HEK293 (cell line): ENCODE results near the gene RPL4.

ENCODE experiments used
- CTCF ChIA-PET: fragments of 350-600 bp; formaldehyde crosslinking; extraction: SDS; loops from one replicate; lab custom pipeline; 2021; ENCODE audit warnings: antibody characterized with exemption; lab: Yijun Ruan, JAX
- POLR2A ChIA-PET: fragments of 300-600 bp; formaldehyde crosslinking; extraction: SDS; loops from one replicate; lab custom pipeline; 2020; ENCODE audit warnings: antibody characterized with exemption, inconsistent platforms; lab: Yijun Ruan, JAX
- H3K27ac ChIP-seq: fragments of 200-500 bp; sonication (Bioruptor generic); 2 replicates; pipeline ENCODE4 v1.5.1; 2014; ENCODE audit warnings: low read depth, low read length, control low read depth, inconsistent platforms; ENCODE audit errors: extremely low read depth
- H3K36me3 ChIP-seq, 2 experiments: fragments of 200-500 bp in 1 of 2; sonication (Bioruptor generic) in 1 of 2; 1 replicate in 1 of 2; 2 replicates in 1 of 2; pipeline ENCODE4 v1.5.1; 2014 to 2017; ENCODE audit warnings: inconsistent platforms in 2 of 2, low read length in 2 of 2; ENCODE audit not compliant: control insufficient read depth in 2 of 2, insufficient read depth in 1 of 2
- H3K4me1 ChIP-seq: fragments of 200-500 bp; sonication (Bioruptor generic); 2 replicates; pipeline ENCODE4 v1.5.1; 2014; ENCODE audit warnings: mild to moderate bottlenecking, low read length, inconsistent platforms; ENCODE audit not compliant: control insufficient read depth, insufficient read depth
- H3K4me3 ChIP-seq: 2 replicates; pipeline ENCODE4 v1.5.1; 2011; ENCODE audit warnings: low read depth, mild to moderate bottlenecking, control low read depth, low read length, moderate library complexity
- H3K9me3 ChIP-seq: fragments of 200-500 bp; sonication (Bioruptor generic); 2 replicates; pipeline ENCODE4 v1.5.1; 2014; ENCODE audit warnings: low read depth, low read length, inconsistent platforms; ENCODE audit not compliant: control insufficient read depth, insufficient read depth
- ZBTB1 ChIP-seq: fragments of 450-650 bp; formaldehyde crosslinking; IDR thresholded peaks from 2 replicates; pipeline ENCODE4 v1.5.1; 2016; ENCODE audit warnings: missing biosample characterization, missing genetic modification characterization
- ZBTB17 ChIP-seq: fragments of 450-650 bp; formaldehyde crosslinking; IDR thresholded peaks from 2 replicates; pipeline ENCODE4 v1.5.1; 2016; ENCODE audit warnings: missing biosample characterization, missing genetic modification characterization
- ZFP41 ChIP-seq: fragments of 450-650 bp; formaldehyde crosslinking; IDR thresholded peaks from 2 replicates; pipeline ENCODE4 v1.5.1; 2016; ENCODE audit warnings: missing biosample characterization, missing genetic modification characterization, borderline replicate concordance
- ZNF114 ChIP-seq: fragments of 450-650 bp; formaldehyde crosslinking; IDR thresholded peaks from 2 replicates; pipeline ENCODE4 v1.5.0; 2017; ENCODE audit warnings: missing biosample characterization, missing genetic modification characterization
- ZNF146 ChIP-seq: fragments of 450-650 bp; formaldehyde crosslinking; IDR thresholded peaks from 2 replicates; pipeline ENCODE4 v1.5.1; 2016; ENCODE audit warnings: missing biosample characterization, missing genetic modification characterization
- ZNF155 ChIP-seq: fragments of 450-650 bp; formaldehyde crosslinking; IDR thresholded peaks from 2 replicates; pipeline ENCODE4 v1.5.1; 2016; ENCODE audit warnings: missing biosample characterization, missing genetic modification characterization
- ZNF221 ChIP-seq: fragments of 450-650 bp; formaldehyde crosslinking; IDR thresholded peaks from 2 replicates; pipeline ENCODE4 v1.5.1; 2017; ENCODE audit warnings: missing biosample characterization, missing genetic modification characterization, borderline replicate concordance
- ZNF274 ChIP-seq, 2 experiments: fragments of 200-500 bp in 1 of 2; fragments of 450-650 bp in 1 of 2; sonication (Bioruptor generic) in 1 of 2; formaldehyde crosslinking in 1 of 2; IDR thresholded peaks; 2 replicates each; pipeline versions ENCODE4 v1.5.1 to v1.6.1; 2014 to 2016; ENCODE audit warnings: borderline replicate concordance in 1 of 2, inconsistent platforms in 1 of 2, low read length in 1 of 2, missing biosample characterization in 1 of 2, missing genetic modification characterization in 1 of 2
- ZNF302 ChIP-seq: fragments of 450-650 bp; formaldehyde crosslinking; IDR thresholded peaks from 2 replicates; pipeline ENCODE4 v1.5.1; 2016; ENCODE audit warnings: missing biosample characterization, missing genetic modification characterization, low read depth
- ZNF324 ChIP-seq: fragments of 450-650 bp; formaldehyde crosslinking; IDR thresholded peaks from 2 replicates; pipeline ENCODE4 v1.5.1; 2016; ENCODE audit warnings: missing biosample characterization, missing genetic modification characterization
- ZNF335 ChIP-seq: fragments of 450-650 bp; formaldehyde crosslinking; conservative IDR thresholded peaks from 2 replicates; pipeline ENCODE4 v1.5.1; 2016; ENCODE audit warnings: missing biosample characterization, missing genetic modification characterization
- ZNF391 ChIP-seq: fragments of 450-650 bp; formaldehyde crosslinking; IDR thresholded peaks from 2 replicates; pipeline ENCODE4 v1.5.1; 2016; ENCODE audit warnings: low read depth, missing biosample characterization, missing genetic modification characterization, borderline replicate concordance
- ZNF433 ChIP-seq: fragments of 450-650 bp; formaldehyde crosslinking; IDR thresholded peaks from 2 replicates; pipeline ENCODE4 v1.5.1; 2016; ENCODE audit warnings: missing biosample characterization, missing genetic modification characterization, low read depth
- ZNF501 ChIP-seq: fragments of 450-650 bp; formaldehyde crosslinking; IDR thresholded peaks from 2 replicates; pipeline ENCODE4 v1.5.1; 2016; ENCODE audit warnings: missing biosample characterization, missing genetic modification characterization
- ZNF544 ChIP-seq: fragments of 450-650 bp; formaldehyde crosslinking; IDR thresholded peaks from 2 replicates; pipeline ENCODE4 v1.5.0; 2017; ENCODE audit warnings: missing biosample characterization, missing genetic modification characterization
- ZNF791 ChIP-seq: fragments of 450-650 bp; formaldehyde crosslinking; IDR thresholded peaks from 2 replicates; pipeline ENCODE4 v1.5.1; 2016; ENCODE audit warnings: missing biosample characterization, missing genetic modification characterization
- ZNF837 ChIP-seq: fragments of 450-650 bp; formaldehyde crosslinking; IDR thresholded peaks from 2 replicates; pipeline ENCODE4 v1.5.1; 2016; ENCODE audit warnings: missing biosample characterization, missing genetic modification characterization
- ZNF843 ChIP-seq: fragments of 450-650 bp; formaldehyde crosslinking; IDR thresholded peaks from 2 replicates; pipeline ENCODE4 v1.5.1; 2016; ENCODE audit warnings: missing biosample characterization, missing genetic modification characterization
- TF ChIP-seq, protein P1 (sequence below): fragments of 450-650 bp; formaldehyde crosslinking; IDR thresholded peaks from 2 replicates; pipeline ENCODE4 v1.5.1; 2016; ENCODE audit warnings: missing biosample characterization, missing genetic modification characterization, low read depth
- TF ChIP-seq, protein P2 (sequence below): fragments of 450-650 bp; formaldehyde crosslinking; IDR thresholded peaks from 2 replicates; pipeline ENCODE4 v1.5.1; 2016; ENCODE audit warnings: missing biosample characterization, missing genetic modification characterization
- TF ChIP-seq, protein P3 (sequence below): fragments of 450-650 bp; formaldehyde crosslinking; IDR thresholded peaks from 2 replicates; pipeline ENCODE4 v1.5.1; 2016; ENCODE audit warnings: missing biosample characterization, missing genetic modification characterization
- TF ChIP-seq, protein P4 (sequence below): fragments of 450-650 bp; formaldehyde crosslinking; IDR thresholded peaks from 2 replicates; pipeline ENCODE4 v1.5.1; 2016; ENCODE audit warnings: missing biosample characterization, missing genetic modification characterization, borderline replicate concordance
- TF ChIP-seq, protein P5 (sequence below): fragments of 450-650 bp; formaldehyde crosslinking; IDR thresholded peaks from 2 replicates; pipeline ENCODE4 v1.5.0; 2017; ENCODE audit warnings: missing biosample characterization, missing genetic modification characterization, borderline replicate concordance

Gene RPL4

DNA sequence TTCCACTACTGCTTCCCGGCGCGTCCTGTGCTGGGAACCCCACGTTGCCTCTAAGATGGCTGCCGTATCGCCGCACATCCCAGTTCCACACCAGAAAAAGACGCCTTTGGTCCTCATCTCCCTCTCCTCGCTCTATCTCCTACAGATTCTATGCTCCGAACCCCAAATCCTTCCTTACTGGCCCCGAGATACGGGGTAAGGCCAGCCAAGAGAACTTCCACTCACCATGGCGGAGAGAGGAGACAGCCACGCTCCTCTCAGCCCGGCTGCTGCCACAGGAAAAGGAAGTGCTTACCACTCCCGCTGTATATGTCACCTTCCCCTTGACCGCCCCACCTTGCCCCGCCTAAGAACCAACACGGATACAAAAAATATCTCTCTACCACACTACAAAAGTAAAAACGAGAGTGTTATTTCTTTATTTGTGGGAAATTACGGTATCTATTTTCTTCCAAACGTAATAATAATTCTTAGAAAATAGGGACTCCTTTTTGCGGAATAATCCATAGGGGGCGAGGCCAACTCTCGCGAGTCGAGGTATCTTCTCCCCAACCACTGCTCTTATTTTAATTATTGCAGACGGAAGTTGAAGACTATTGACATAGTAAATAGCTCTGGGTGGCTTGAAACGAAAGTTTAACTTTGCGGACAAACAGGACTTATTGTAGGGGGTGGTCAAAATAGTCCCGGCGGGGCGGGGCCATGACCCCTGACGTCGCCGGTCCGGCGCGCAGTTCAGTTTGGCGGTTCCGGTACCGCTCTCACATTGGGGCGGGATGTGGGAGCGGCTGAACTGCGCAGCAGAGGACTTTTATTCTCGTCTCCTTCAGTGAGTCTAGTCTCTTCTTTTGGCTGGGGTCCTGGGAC, at the start of gene RPL4, which contains the start of gene ZWILCH:
Gene RPL4, minus strand, starts transcription at position 293 of the 867 bp plus-strand sequence. Its CDS starts 65 bp downstream, at position 228.
Gene ZWILCH, plus strand, starts transcription at position 764 of the 867 bp plus-strand sequence. Its CDS starts 13 bp downstream, at position 777.
- POLR2A ChIA-PET: interaction anchor here (0.5 to 1.9 kb wide), 17 partner anchors 11 to 1761 kb away, joined by 3 to 8 read pairs (median 3); partner anchors contain the start of genes MAP2K1 and SMAD6
- peak within 1 kb of the TSS; percentile 86 for H3K27ac ChIP-seq
- CTCF ChIA-PET: interaction anchor here (1.1 to 3.0 kb wide), 3 partner anchors 7 to 115 kb away, joined by 3 to 23 read pairs (median 10); partner anchors contain the start of gene SNAPC5
- H3K9me3 ChIP-seq: no peaks in the 10 kb centered on the region
- H3K4me1 ChIP-seq: peaks cover 5% of the 10 kb centered on the region; the same call in 1 of the 2 replicates
- peaks cover 42 to 48% of the 10 kb centered on the region in 2 experiments for H3K36me3 ChIP-seq
- H3K4me3 ChIP-seq: peak within 1 kb of the TSS; percentile 76
- TF ChIP-seq ZNF544 (tag by site-specific recombination) (no peak), ZNF501 (peak; percentile 71), ZNF843 (tag by site-specific recombination) (peak; percentile 40; the same call in 1 of the 2 replicates), ZNF837 (no peak), ZFP41 (tag by site-specific recombination) (0 out of 2 replicates have a peak, but pooled peaks have one; percentile 46), ZNF274 (IDR thresholded peaks at IDR 0.05; ENCODE audit: low read length) (no peak), ZNF274 (tag by site-specific recombination; IDR thresholded peaks at IDR 0.05; ENCODE audit: borderline replicate concordance) (no peak), ZNF114 (tag by site-specific recombination) (no peak), ZNF155 (tag by site-specific recombination) (no peak), ZNF433 (tag by site-specific recombination) (no peak), ZBTB17 (peak; percentile 32), ZNF335 (tag by site-specific recombination) (peak; percentile 86), ZBTB1 (tag by site-specific recombination) (0 out of 2 replicates have a peak, but pooled peaks have one; percentile 18), ZNF791 (tag by site-specific recombination) (no peak), ZNF391 (tag by site-specific recombination) (peak; percentile 18; the same call in 1 of the 2 replicates), ZNF146 (tag by site-specific recombination) (peak; percentile 23; the same call in 1 of the 2 replicates), ZNF324 (tag by site-specific recombination) (peak; percentile 87), ZNF221 (tag by site-specific recombination) (no peak), ZNF302 (tag by site-specific recombination) (no peak)
- TF ChIP-seq, protein P1, sequence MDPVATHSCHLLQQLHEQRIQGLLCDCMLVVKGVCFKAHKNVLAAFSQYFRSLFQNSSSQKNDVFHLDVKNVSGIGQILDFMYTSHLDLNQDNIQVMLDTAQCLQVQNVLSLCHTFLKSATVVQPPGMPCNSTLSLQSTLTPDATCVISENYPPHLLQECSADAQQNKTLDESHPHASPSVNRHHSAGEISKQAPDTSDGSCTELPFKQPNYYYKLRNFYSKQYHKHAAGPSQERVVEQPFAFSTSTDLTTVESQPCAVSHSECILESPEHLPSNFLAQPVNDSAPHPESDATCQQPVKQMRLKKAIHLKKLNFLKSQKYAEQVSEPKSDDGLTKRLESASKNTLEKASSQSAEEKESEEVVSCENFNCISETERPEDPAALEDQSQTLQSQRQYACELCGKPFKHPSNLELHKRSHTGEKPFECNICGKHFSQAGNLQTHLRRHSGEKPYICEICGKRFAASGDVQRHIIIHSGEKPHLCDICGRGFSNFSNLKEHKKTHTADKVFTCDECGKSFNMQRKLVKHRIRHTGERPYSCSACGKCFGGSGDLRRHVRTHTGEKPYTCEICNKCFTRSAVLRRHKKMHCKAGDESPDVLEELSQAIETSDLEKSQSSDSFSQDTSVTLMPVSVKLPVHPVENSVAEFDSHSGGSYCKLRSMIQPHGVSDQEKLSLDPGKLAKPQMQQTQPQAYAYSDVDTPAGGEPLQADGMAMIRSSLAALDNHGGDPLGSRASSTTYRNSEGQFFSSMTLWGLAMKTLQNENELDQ (tag by site-specific recombination): no peak
- TF ChIP-seq, protein P2, sequence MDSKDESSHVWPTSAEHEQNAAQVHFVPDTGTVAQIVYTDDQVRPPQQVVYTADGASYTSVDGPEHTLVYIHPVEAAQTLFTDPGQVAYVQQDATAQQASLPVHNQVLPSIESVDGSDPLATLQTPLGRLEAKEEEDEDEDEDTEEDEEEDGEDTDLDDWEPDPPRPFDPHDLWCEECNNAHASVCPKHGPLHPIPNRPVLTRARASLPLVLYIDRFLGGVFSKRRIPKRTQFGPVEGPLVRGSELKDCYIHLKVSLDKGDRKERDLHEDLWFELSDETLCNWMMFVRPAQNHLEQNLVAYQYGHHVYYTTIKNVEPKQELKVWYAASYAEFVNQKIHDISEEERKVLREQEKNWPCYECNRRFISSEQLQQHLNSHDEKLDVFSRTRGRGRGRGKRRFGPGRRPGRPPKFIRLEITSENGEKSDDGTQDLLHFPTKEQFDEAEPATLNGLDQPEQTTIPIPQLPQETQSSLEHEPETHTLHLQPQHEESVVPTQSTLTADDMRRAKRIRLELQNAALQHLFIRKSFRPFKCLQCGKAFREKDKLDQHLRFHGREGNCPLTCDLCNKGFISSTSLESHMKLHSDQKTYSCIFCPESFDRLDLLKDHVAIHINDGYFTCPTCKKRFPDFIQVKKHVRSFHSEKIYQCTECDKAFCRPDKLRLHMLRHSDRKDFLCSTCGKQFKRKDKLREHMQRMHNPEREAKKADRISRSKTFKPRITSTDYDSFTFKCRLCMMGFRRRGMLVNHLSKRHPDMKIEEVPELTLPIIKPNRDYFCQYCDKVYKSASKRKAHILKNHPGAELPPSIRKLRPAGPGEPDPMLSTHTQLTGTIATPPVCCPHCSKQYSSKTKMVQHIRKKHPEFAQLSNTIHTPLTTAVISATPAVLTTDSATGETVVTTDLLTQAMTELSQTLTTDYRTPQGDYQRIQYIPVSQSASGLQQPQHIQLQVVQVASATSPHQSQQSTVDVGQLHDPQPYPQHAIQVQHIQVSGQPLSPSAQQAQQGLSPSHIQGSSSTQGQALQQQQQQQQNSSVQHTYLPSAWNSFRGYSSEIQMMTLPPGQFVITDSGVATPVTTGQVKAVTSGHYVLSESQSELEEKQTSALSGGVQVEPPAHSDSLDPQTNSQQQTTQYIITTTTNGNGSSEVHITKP: peak; percentile 93
- TF ChIP-seq, protein P3, sequence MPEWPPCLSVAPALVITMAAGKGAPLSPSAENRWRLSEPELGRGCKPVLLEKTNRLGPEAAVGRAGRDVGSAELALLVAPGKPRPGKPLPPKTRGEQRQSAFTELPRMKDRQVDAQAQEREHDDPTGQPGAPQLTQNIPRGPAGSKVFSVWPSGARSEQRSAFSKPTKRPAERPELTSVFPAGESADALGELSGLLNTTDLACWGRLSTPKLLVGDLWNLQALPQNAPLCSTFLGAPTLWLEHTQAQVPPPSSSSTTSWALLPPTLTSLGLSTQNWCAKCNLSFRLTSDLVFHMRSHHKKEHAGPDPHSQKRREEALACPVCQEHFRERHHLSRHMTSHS (tag by site-specific recombination): no peak
- TF ChIP-seq, protein P4, sequence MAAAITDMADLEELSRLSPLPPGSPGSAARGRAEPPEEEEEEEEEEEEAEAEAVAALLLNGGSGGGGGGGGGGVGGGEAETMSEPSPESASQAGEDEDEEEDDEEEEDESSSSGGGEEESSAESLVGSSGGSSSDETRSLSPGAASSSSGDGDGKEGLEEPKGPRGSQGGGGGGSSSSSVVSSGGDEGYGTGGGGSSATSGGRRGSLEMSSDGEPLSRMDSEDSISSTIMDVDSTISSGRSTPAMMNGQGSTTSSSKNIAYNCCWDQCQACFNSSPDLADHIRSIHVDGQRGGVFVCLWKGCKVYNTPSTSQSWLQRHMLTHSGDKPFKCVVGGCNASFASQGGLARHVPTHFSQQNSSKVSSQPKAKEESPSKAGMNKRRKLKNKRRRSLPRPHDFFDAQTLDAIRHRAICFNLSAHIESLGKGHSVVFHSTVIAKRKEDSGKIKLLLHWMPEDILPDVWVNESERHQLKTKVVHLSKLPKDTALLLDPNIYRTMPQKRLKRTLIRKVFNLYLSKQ (tag by site-specific recombination): no peak
- TF ChIP-seq, protein P5, sequence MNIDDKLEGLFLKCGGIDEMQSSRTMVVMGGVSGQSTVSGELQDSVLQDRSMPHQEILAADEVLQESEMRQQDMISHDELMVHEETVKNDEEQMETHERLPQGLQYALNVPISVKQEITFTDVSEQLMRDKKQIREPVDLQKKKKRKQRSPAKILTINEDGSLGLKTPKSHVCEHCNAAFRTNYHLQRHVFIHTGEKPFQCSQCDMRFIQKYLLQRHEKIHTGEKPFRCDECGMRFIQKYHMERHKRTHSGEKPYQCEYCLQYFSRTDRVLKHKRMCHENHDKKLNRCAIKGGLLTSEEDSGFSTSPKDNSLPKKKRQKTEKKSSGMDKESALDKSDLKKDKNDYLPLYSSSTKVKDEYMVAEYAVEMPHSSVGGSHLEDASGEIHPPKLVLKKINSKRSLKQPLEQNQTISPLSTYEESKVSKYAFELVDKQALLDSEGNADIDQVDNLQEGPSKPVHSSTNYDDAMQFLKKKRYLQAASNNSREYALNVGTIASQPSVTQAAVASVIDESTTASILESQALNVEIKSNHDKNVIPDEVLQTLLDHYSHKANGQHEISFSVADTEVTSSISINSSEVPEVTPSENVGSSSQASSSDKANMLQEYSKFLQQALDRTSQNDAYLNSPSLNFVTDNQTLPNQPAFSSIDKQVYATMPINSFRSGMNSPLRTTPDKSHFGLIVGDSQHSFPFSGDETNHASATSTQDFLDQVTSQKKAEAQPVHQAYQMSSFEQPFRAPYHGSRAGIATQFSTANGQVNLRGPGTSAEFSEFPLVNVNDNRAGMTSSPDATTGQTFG: no peak; the same call in 1 of the 2 replicates
